Esophagus muscularis mucosa (tissue), 4 donors: Measurements from ENCODE around the gene KTN1. TPM values are rescaled to one million over a fixed set of nuclear protein-coding genes. Genes with fewer than 3 reads are reported as not detected.

ENCODE experiments used
- DNase-seq: peaks from one replicate; pipeline ENCODE4 v3.0.0-alpha.2; 2017; ENCODE audit errors: extremely low spot score
- H3K27ac ChIP-seq, 4 donors: fragments of 200-600 bp; sonication (generic); replicated peaks in 1 of 4; 1 replicate in 3 of 4; 2 replicates in 1 of 4; pipeline ENCODE4 v1.5.1; 2016 to 2019; ENCODE audit warnings: mild to moderate bottlenecking in 1 of 4
- H3K27me3 ChIP-seq, 4 donors: fragments of 200-600 bp; sonication (generic); one replicate each; pipeline versions ENCODE4 v1.5.1 to v1.6.0; 2016 to 2019
- H3K36me3 ChIP-seq, 4 donors: fragments of 200-600 bp; sonication (generic); one replicate each; pipeline ENCODE4 v1.5.1; 2016 to 2019
- H3K4me1 ChIP-seq, 4 donors: fragments of 200-600 bp; sonication (generic); one replicate each; pipeline ENCODE4 v1.5.1; 2016 to 2019
- H3K4me3 ChIP-seq, 4 donors: fragments of 200-600 bp; sonication (generic); 1 replicate in 2 of 4; 2 replicates in 2 of 4; pipeline ENCODE4 v1.5.1; 2016 to 2019; ENCODE audit warnings: mild to moderate bottlenecking in 4 of 4, moderate library complexity in 1 of 4
- H3K9me3 ChIP-seq, 4 donors: fragments of 200-600 bp; sonication (generic); 1 replicate in 3 of 4; 2 replicates in 1 of 4; pipeline ENCODE4 v1.5.1; 2016 to 2019
- EP300 ChIP-seq: sonication (generic); formaldehyde crosslinking; IDR thresholded peaks from one replicate; pipeline ENCODE4 v1.6.1; 2017; ENCODE audit warnings: antibody characterized with exemption
- POLR2A ChIP-seq: fragments of 450-650 bp; IDR thresholded peaks from one replicate; pipeline ENCODE4 v1.6.1; 2017; ENCODE audit warnings: antibody characterized with exemption, moderate library complexity, mild to moderate bottlenecking, low read depth
- POLR2AphosphoS5 ChIP-seq, 2 donors: sonication (generic); formaldehyde crosslinking; IDR thresholded peaks; one replicate each; pipeline ENCODE4 v1.6.1; 2017; ENCODE audit warnings: antibody characterized with exemption in 2 of 2
- WGBS: methylation state at CpG from one replicate; pipeline ENCODE4 v1.1.5; 2018; 5-methylcytosine and 5-hydroxymethylcytosine counted together
- intact Hi-C: fragments of 100-400 bp; cut with DNase I; formaldehyde crosslinking; loops from one replicate; pipeline ENCODE4 v1.15.1; 2023
- total RNA-seq, 4 donors: library from RNA; depleted of rRNA; stranded (reverse); fragments of >200 nt; gene quantifications; one replicate each; pipeline versions ENCODE4 v1.1.0 to v1.2.1, GENCODE V29; 2016
- TF ChIP-seq, protein P1 (sequence below), 3 experiments: fragments of 200-600 bp in 2 of 3; fragments of 450-650 bp in 1 of 3; sonication (generic) in 2 of 3; IDR thresholded peaks; one replicate each; pipeline ENCODE4 v1.5.1; 2017 to 2019; ENCODE audit warnings: antibody characterized with exemption in 3 of 3, mild to moderate bottlenecking in 2 of 3, moderate library complexity in 1 of 3

The KTN1 gene
- total RNA-seq, 4 donors from 2014 or later = 137 to 151 (median 146) TPM

DNA sequence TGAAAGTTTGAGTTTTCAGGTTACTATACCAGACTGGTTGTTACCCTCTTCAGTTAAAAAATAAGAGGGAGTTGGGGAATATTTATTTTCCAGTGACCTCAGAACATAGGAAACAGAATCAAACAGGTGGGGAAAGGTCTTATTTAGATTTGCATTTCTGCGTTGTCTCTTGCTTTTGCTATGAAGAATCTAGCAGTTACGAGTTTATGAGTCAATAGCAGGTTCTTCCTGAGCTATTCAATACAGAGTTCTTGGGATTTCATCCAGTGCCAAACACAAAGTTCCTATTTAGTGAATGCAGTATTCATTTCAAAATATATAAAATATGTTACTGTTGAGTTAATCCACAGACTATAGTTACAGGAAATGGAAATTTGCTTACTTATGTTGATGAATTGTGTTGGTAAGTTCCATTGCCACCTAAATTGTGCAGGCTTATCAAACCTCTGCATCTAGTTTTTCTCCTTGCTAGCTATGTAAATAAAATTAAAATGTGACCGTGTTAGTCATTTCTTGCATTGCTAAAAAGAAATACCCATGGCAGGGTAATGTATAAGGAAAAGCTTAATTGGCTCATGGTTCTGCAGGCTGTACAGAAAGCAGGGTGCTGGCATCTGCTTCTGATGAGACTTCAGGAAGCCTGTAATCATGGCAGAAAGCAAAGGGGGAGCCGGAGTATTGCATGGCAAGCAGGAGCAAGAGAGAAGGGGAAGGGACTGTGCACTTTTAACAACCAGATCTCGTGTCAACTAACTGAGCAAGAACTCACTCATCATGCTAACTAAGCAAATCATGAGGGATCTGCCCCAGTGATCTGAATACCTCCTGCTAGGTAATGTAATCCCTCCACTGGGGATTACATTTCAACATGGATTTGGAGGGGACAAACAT lies 110.2 kb downstream of the KTN1 start:
- Histone ChIP-seq H3K27me3 (no peaks in the 10 kb centered on the region), H3K4me3 (no peak overlapping the region), H3K36me3 (peaks cover 0 to 26% (median 17%) of the 10 kb centered on the region in 4 donors), H3K9me3 (no peaks in the 10 kb centered on the region), H3K4me1 (no peaks in the 10 kb centered on the region), H3K27ac (no peak overlapping the region)
- WGBS = 88% methylated on average over 5 of the region's 5 CpGs
- TF ChIP-seq, protein P1, sequence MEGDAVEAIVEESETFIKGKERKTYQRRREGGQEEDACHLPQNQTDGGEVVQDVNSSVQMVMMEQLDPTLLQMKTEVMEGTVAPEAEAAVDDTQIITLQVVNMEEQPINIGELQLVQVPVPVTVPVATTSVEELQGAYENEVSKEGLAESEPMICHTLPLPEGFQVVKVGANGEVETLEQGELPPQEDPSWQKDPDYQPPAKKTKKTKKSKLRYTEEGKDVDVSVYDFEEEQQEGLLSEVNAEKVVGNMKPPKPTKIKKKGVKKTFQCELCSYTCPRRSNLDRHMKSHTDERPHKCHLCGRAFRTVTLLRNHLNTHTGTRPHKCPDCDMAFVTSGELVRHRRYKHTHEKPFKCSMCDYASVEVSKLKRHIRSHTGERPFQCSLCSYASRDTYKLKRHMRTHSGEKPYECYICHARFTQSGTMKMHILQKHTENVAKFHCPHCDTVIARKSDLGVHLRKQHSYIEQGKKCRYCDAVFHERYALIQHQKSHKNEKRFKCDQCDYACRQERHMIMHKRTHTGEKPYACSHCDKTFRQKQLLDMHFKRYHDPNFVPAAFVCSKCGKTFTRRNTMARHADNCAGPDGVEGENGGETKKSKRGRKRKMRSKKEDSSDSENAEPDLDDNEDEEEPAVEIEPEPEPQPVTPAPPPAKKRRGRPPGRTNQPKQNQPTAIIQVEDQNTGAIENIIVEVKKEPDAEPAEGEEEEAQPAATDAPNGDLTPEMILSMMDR (IDR thresholded peaks at IDR 0.05) = no peak
- TF ChIP-seq POLR2A = no peak
- TF ChIP-seq EP300 = no peak
- no peak for TF ChIP-seq POLR2AphosphoS5 (IDR thresholded peaks at IDR 0.05)
- no peak for DNase-seq
- intact Hi-C loops = no loop called here

DNA sequence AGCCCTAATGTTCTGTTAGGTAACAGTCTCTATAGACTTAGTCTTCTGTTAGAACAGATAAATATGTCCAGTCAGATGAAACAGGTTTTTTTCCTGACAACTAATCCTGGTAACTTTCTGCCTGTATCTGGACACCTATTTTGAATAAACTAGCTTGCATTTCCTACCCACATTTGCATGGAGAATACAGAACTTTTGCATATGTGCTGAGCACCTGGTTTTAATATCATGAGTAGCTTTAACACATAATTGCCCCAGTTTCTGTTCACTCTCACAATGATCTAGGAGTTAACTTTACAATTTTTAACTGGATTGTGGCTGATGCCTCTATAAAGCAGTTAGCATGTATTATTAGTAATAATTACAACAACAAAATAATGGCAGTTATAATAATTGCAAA lies 111.7 kb downstream of the KTN1 start:
- Histone ChIP-seq H3K27ac (no peak overlapping the region), H3K36me3 (peaks cover 0 to 12% (median 4%) of the 10 kb centered on the region in 4 donors), H3K9me3 (no peaks in the 10 kb centered on the region), H3K27me3 (no peaks in the 10 kb centered on the region), H3K4me1 (no peaks in the 10 kb centered on the region), H3K4me3 (no peak overlapping the region)
- TF ChIP-seq POLR2AphosphoS5 (IDR thresholded peaks at IDR 0.05) = no peak
- TF ChIP-seq, protein P1 (IDR thresholded peaks at IDR 0.05) = no peak
- no peak for TF ChIP-seq POLR2A
- no peak for TF ChIP-seq EP300
- intact Hi-C loops = no loop called here
- DNase-seq = no peak

DNA sequence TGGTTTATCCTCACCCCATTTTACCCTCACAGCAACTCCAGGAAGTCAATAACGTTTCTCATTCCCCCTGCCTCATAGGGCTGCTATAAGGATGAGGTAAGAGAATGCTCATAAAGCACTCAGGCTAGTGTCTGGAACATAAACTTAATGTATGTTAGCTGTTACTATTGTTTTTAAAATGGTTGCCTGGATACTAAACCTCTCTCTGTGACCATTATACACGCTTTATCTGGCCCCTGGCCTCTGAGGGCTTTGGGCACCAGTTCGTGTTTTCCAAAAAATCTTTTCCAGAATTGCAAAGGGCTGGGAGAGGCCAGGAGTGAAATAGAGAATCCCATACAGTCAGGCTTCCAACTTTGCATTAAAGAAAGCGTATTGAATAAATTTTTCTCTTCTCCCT lies 113.9 kb downstream of the KTN1 start:
- Histone ChIP-seq H3K9me3 (no peaks in the 10 kb centered on the region), H3K27ac (no peak overlapping the region), H3K4me1 (no peaks in the 10 kb centered on the region), H3K4me3 (no peak overlapping the region), H3K27me3 (no peaks in the 10 kb centered on the region), H3K36me3 (peaks cover 0 to 11% (median 0%) of the 10 kb centered on the region in 4 donors)
- no peak for DNase-seq
- intact Hi-C loops = no loop called here
- 79% methylated on average over 4 of the region's 4 CpGs for WGBS
- TF ChIP-seq, protein P1 (IDR thresholded peaks at IDR 0.05) = no peak
- no peak for TF ChIP-seq POLR2AphosphoS5 (IDR thresholded peaks at IDR 0.05)
- no peak for TF ChIP-seq EP300
- TF ChIP-seq POLR2A = no peak

DNA sequence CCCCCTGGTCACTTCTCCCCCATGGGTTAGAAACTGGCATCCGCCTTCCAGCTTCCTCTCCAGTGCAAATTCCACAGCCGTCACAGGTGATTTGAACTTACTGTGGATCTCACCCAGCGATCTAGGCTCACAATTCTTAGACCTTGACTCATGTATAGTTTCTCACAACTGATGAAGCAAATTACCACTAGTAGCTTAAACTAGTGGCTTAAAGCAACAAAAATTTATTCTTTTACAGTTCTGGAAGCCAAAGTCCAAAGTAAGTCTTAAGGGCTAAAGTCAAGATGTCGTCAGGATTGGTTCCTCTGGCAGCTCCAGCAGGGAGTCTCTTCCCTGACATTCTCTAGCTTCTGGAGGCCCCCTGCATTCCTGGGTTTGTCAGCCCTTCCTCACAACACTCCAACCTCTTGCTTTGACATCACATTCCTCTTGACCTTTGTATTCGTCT lies 117.4 kb downstream of the KTN1 start:
- Histone ChIP-seq H3K27me3 (no peaks in the 10 kb centered on the region), H3K36me3 (peaks cover 0 to 11% (median 0%) of the 10 kb centered on the region in 4 donors), H3K4me3 (no peak overlapping the region), H3K9me3 (no peaks in the 10 kb centered on the region), H3K4me1 (no peaks in the 10 kb centered on the region), H3K27ac (no peak overlapping the region)
- WGBS = 86% methylated on average over 5 of the region's 5 CpGs
- DNase-seq = peak; percentile 19
- TF ChIP-seq EP300 (no peak), POLR2A (no peak), POLR2AphosphoS5 (IDR thresholded peaks at IDR 0.05) (no peak)
- TF ChIP-seq, protein P1 (IDR thresholded peaks at IDR 0.05) = no peak
- intact Hi-C loops = no loop called here
